SU-DHL-6 (cell line): ENCODE results near the gene ASIP.

ENCODE experiments used
- H2AFZ ChIP-seq: fragments of 200-600 bp; sonication (generic); 2 replicates; pipeline ENCODE4 v1.6.1; 2014; ENCODE audit warnings: low read depth, mild to moderate bottlenecking, moderate library complexity, mixed read lengths, antibody characterized with exemption, low read length; ENCODE audit not compliant: severe bottlenecking
- H3F3A ChIP-seq: fragments of 200-600 bp; shearing (Covaris generic); 2 replicates; pipeline ENCODE4 v1.6.0; 2016; ENCODE audit warnings: antibody characterized with exemption, mild to moderate bottlenecking; ENCODE audit not compliant: insufficient read depth
- H3K27ac ChIP-seq: fragments of 200-600 bp; sonication (generic); 2 replicates; pipeline ENCODE4 v1.5.1; 2016; ENCODE audit warnings: low read depth, mild to moderate bottlenecking, low read length, moderate library complexity, mixed read lengths
- H3K27me3 ChIP-seq: fragments of 200-600 bp; sonication (generic), shearing (Covaris generic); 2 replicates; pipeline ENCODE4 v1.6.0; 2014; ENCODE audit warnings: mild to moderate bottlenecking, low read length
- H3K36me3 ChIP-seq: fragments of 200-600 bp; sonication (generic); 2 replicates; pipeline ENCODE4 v1.6.1; 2014; ENCODE audit warnings: mild to moderate bottlenecking, low read length, mixed read lengths
- H3K4me2 ChIP-seq: fragments of 300-600, 200-600 bp; shearing (Covaris generic), sonication (generic); 2 replicates; pipeline ENCODE4 v1.6.0; 2014; ENCODE audit warnings: low read length, low read depth, mild to moderate bottlenecking; ENCODE audit not compliant: poor library complexity, severe bottlenecking
- H3K4me3 ChIP-seq: fragments of 200-600 bp; sonication (generic); 2 replicates; pipeline ENCODE4 v1.5.1; 2014; ENCODE audit warnings: antibody characterized with exemption, low read length, mild to moderate bottlenecking, mixed read lengths; ENCODE audit not compliant: insufficient read depth, poor library complexity, severe bottlenecking
- H3K79me2 ChIP-seq: fragments of 200-600 bp; sonication (generic); 2 replicates; pipeline ENCODE4 v1.6.1; 2014; ENCODE audit warnings: mild to moderate bottlenecking, low read length, moderate library complexity; ENCODE audit not compliant: insufficient read depth
- H3K9ac ChIP-seq: fragments of 200-600 bp; sonication (generic); 2 replicates; pipeline ENCODE4 v1.7.0; 2014; ENCODE audit warnings: mild to moderate bottlenecking, low read length
- H3K9me2 ChIP-seq: fragments of 200-600 bp; sonication (generic); replicated peaks from 2 replicates; pipeline ENCODE4 v1.6.1; 2014; ENCODE audit warnings: low read length; ENCODE audit not compliant: insufficient read depth
- H3K9me3 ChIP-seq: fragments of 200-600 bp; sonication (generic); 2 replicates; pipeline ENCODE4 v1.6.1; 2014; ENCODE audit warnings: low read length, mixed read lengths; ENCODE audit not compliant: insufficient read depth
- H4K20me1 ChIP-seq: fragments of 200-600 bp; sonication (generic); 2 replicates; pipeline ENCODE4 v1.6.1; 2014; ENCODE audit warnings: low read depth, mild to moderate bottlenecking, antibody characterized with exemption, low read length, moderate library complexity, mixed read lengths
- EZH2phosphoT487 ChIP-seq: fragments of 200-600 bp; sonication (generic), shearing (Covaris generic); conservative IDR thresholded peaks from 2 replicates; pipeline ENCODE4 v1.6.1; 2018; ENCODE audit warnings: mild to moderate bottlenecking, antibody characterized with exemption, low read length, moderate library complexity, mixed read lengths
- TF ChIP-seq, protein P1 (sequence below): fragments of 200-600 bp; sonication (generic); IDR thresholded peaks from one replicate; pipeline ENCODE4 v1.5.1; 2017; ENCODE audit warnings: antibody characterized with exemption, mild to moderate bottlenecking, low read length, moderate library complexity; ENCODE audit not compliant: insufficient read depth, poor library complexity, severe bottlenecking

ASIP gene

DNA sequence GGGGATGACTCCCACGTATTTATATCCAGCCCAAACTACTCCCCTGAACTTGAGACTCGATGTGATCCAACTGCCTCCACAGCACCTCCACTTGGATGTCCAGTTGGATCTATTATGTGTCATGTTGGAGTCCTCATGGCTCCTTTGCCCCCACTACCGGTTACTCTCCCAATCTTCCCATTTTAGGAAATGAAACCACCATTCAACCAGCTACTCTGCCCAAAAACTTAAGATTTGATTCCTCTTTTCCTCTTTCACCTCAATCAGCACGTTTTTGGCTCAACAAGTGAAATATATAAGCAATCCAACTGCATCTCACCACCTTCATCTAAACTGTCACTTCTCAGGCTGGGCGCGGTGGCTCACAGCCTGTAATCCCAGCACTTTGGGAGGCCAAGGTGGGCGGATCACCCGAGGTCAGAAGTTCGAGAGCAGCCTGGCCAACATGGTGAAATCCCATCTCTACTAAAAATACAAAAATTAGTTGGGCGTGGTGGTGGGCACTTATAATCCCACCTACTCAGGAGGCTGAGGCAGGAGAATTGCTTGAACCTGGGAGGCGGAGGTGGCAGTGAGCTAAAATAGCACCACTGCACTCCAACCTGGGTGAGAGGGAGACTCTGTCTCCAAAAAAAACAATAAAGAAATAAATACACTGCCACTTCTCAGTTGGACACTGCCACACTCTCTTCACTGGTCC lies 58.5 kb downstream of the ASIP start:
- no peaks in the 10 kb centered on the region for H3K9me3 ChIP-seq
- H3K36me3 ChIP-seq = no peaks in the 10 kb centered on the region
- no peaks in the 10 kb centered on the region; the same call in 1 of the 2 replicates for H4K20me1 ChIP-seq
- no peaks in the 10 kb centered on the region for H3F3A ChIP-seq
- no peak overlapping the region for H3K9ac ChIP-seq
- no peaks in the 10 kb centered on the region for H3K27me3 ChIP-seq
- H3K4me2 ChIP-seq = no peak overlapping the region
- no peak overlapping the region for H3K4me3 ChIP-seq
- no peak overlapping the region for H2AFZ ChIP-seq
- no peak overlapping the region; the same call in 1 of the 2 replicates for H3K27ac ChIP-seq
- no peaks in the 10 kb centered on the region for H3K9me2 ChIP-seq
- TF ChIP-seq, protein P1, sequence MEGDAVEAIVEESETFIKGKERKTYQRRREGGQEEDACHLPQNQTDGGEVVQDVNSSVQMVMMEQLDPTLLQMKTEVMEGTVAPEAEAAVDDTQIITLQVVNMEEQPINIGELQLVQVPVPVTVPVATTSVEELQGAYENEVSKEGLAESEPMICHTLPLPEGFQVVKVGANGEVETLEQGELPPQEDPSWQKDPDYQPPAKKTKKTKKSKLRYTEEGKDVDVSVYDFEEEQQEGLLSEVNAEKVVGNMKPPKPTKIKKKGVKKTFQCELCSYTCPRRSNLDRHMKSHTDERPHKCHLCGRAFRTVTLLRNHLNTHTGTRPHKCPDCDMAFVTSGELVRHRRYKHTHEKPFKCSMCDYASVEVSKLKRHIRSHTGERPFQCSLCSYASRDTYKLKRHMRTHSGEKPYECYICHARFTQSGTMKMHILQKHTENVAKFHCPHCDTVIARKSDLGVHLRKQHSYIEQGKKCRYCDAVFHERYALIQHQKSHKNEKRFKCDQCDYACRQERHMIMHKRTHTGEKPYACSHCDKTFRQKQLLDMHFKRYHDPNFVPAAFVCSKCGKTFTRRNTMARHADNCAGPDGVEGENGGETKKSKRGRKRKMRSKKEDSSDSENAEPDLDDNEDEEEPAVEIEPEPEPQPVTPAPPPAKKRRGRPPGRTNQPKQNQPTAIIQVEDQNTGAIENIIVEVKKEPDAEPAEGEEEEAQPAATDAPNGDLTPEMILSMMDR = no peak
- no peak for TF ChIP-seq EZH2phosphoT487
- H3K79me2 ChIP-seq = peaks cover 74% of the 10 kb centered on the region

DNA sequence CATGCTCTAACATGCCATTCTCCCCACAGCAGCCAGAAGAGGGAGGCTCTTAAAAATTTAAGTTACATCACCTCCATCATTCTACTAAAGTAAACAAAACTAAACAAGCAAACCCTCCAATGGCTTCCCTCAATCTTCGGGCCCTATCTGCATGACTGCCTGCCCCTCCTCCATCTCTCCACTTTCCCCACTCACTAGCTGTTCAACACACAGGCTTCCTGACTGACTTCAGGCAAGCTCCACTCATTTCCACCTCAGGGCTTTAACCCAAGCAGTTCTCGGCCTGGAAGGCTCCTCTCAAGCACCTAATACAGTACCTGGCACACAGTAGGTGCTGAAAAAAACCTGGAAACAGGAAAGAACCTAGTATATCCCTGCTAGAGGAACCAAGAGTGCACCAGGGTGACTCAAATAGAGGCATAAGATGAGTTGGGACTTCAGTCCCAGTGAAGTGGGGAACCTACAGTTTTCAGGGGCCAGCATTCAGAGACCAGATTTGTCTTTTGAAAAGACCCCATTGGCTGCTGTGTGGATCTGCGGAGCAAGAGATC lies 59.1 kb downstream of the ASIP start:
- H3K9me2 ChIP-seq = no peaks in the 10 kb centered on the region

DNA sequence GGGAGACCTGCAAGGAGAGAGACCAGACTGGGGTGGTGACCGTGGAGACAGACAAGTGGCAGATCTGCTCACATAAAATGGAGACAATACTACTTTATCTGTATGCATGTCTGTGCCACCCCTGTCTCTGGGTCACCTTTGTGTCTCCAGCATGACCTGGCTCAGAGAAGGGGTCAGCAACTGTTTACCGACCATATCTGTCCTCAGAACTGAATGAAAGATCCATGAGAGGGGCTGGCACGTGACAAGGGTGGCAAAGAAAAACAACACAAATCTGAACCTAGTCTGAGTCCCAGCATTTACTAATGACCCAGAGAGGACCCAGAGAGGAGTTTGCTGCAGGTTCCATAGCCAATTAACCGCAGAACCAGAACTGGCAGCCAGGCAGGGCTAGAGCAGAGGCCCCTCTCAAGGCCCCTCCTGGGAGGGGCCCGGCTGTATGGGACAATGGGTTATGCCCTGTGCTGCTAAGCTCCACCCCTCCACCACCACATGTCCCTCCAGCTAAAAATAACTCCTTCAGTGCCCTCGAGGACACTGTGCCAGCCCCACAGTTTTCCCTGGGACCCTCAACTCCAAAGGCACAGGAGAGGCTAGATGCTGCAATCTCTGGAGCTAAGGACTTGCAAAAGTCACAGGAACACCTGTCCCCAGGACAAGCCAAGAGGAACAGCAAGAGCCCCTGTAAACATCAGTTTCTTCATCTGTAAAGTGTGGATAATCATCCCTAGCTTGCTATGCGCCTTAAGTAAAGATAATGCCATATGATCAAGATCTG lies 59.8 kb downstream of the ASIP start:
- no peaks in the 10 kb centered on the region for H3F3A ChIP-seq
- H3K4me3 ChIP-seq = peak overlapping the region; percentile 85
- H3K27ac ChIP-seq = peak overlapping the region; percentile 28; the same call in 1 of the 2 replicates
- H3K9me3 ChIP-seq = no peaks in the 10 kb centered on the region
- no peaks in the 10 kb centered on the region for H3K9me2 ChIP-seq
- H3K79me2 ChIP-seq = peaks cover 61% of the 10 kb centered on the region
- TF ChIP-seq, protein P1 = no peak
- no peak for TF ChIP-seq EZH2phosphoT487
- H3K4me2 ChIP-seq = peak overlapping the region; percentile 80
- H2AFZ ChIP-seq = no peak overlapping the region
- no peaks in the 10 kb centered on the region; the same call in 1 of the 2 replicates for H4K20me1 ChIP-seq
- no peaks in the 10 kb centered on the region for H3K27me3 ChIP-seq
- peak overlapping the region; percentile 91 for H3K9ac ChIP-seq
- H3K36me3 ChIP-seq = no peaks in the 10 kb centered on the region

More for the DNA sequence above, 59.1 kb downstream of the ASIP start:
- Histone ChIP-seq H3F3A (no peaks in the 10 kb centered on the region), H3K36me3 (no peaks in the 10 kb centered on the region), H2AFZ (no peak overlapping the region), H3K79me2 (peaks cover 68% of the 10 kb centered on the region), H4K20me1 (no peaks in the 10 kb centered on the region; the same call in 1 of the 2 replicates), H3K27ac (peak overlapping the region; percentile 28; the same call in 1 of the 2 replicates), H3K9ac (peak overlapping the region; percentile 91; the same call in 1 of the 2 replicates), H3K27me3 (no peaks in the 10 kb centered on the region), H3K9me3 (no peaks in the 10 kb centered on the region), H3K4me3 (no peak overlapping the region), H3K4me2 (peak overlapping the region; percentile 80)
- TF ChIP-seq EZH2phosphoT487 = no peak
- TF ChIP-seq, protein P1 = no peak
